T follicular helper cell (primary cell): ENCODE results near the gene RRAGD.
A peak's percentile ranks its signal among the peaks of the same experiment; 100 is the strongest.

Experiments
- DNase-seq: peaks from one replicate; pipeline ENCODE4 v3.0.0-alpha.2; 2020; ENCODE audit warnings: low read depth
- total RNA-seq, 2 experiments: gene quantifications; one replicate each; lab custom pipeline; 2026; lab: John Stamatoyannopoulos, UW

RRAGD gene
- total RNA-seq = 17.4 to 20.0 reads per million in 2 experiments

- peak; percentile 40 for DNase-seq
These were observed at the start of gene RRAGD for GRCh38 chr6:89412071-89413005. Gene RRAGD (minus strand): TSS chr6:89412273. CDS start chr6:89411993, 280 bp downstream.

GRCh38 chr6:89460713-89461112, 48.6 kb upstream of the RRAGD start:
- no peak for DNase-seq

GRCh38 chr6:89459501-89459900, 47.4 kb upstream of the RRAGD start:
- DNase-seq = no peak

- DNase-seq = no peak
These were observed 46.6 kb upstream of the RRAGD start for GRCh38 chr6:89458704-89459103.

GRCh38 chr6:89454300-89454699, 42.2 kb upstream of the RRAGD start:
- DNase-seq = no peak

- no peak for DNase-seq
These were observed 40.2 kb upstream of the RRAGD start for GRCh38 chr6:89452281-89452680.

- no peak for DNase-seq
These were observed 37.1 kb upstream of the RRAGD start for GRCh38 chr6:89449193-89449592.

- no peak for DNase-seq
These were observed 31.6 kb upstream of the RRAGD start for GRCh38 chr6:89443658-89444057.

GRCh38 chr6:89440200-89440599, 28.1 kb upstream of the RRAGD start:
- DNase-seq = no peak

GRCh38 chr6:89439014-89439413, 26.9 kb upstream of the RRAGD start:
- DNase-seq = no peak

- DNase-seq = no peak
These were observed 26.2 kb upstream of the RRAGD start for GRCh38 chr6:89438248-89438647.

- DNase-seq = no peak
These were observed 24.2 kb upstream of the RRAGD start for GRCh38 chr6:89436226-89436625.

GRCh38 chr6:89434954-89435353, 22.9 kb upstream of the RRAGD start:
- no peak for DNase-seq

- no peak for DNase-seq
These were observed 22.1 kb upstream of the RRAGD start for GRCh38 chr6:89434150-89434499.

- DNase-seq = no peak
These were observed 21.4 kb upstream of the RRAGD start for GRCh38 chr6:89433252-89434149.

GRCh38 chr6:89432875-89433251, 20.8 kb upstream of the RRAGD start, which contains the start of gene ANKRD6:
Gene ANKRD6 (plus strand): TSS chr6:89433152. CDS start chr6:89566977, 133,825 bp downstream.
- DNase-seq = peak; percentile 71

- DNase-seq = no peak
These were observed 18.3 kb upstream of the RRAGD start for GRCh38 chr6:89430201-89430962.

GRCh38 chr6:89416796-89417195, 4.7 kb upstream of the RRAGD start:
- no peak for DNase-seq

- DNase-seq = no peak
These were observed 3.1 kb upstream of the RRAGD start for GRCh38 chr6:89415185-89415584.

GRCh38 chr6:89414215-89414614, 2.1 kb upstream of the RRAGD start:
- no peak for DNase-seq

- DNase-seq = no peak
These were observed 930 bp upstream of the RRAGD start for GRCh38 chr6:89413006-89413400.
